GM12878 (cell line): ENCODE measurements around the gene RCC1. TPM values are rescaled to one million over a fixed set of nuclear protein-coding genes. Genes with fewer than 3 reads are reported as not detected.
"Not testable (repeated sequence)": the region's sequence is repeated elsewhere in the genome, so short reads cannot be mapped to it uniquely, and the experiment has no call there.

Experiments used
- ATAC-seq: fragments of 200-7000 bp; cut with Tn5 transposase; 3 replicates; pipeline ENCODE4 v1.9.1; 2020; ENCODE audit warnings: mild to moderate bottlenecking, moderate library complexity
- BruUV-seq: library from RNA; stranded (reverse); fragments of 400-500 nt; replicated peaks from 2 replicates; lab custom pipeline; 2021; lab: Mats Ljungman, UMichigan
- CTCF ChIA-PET: fragments of 300-600 bp; sonication (Branson Sonifier 250); formaldehyde crosslinking; extraction: SDS; loops from one replicate; lab custom pipeline; 2021; ENCODE audit warnings: inconsistent platforms; lab: Yijun Ruan, JAX
- POLR2A ChIA-PET: fragments of 350-600 bp; formaldehyde crosslinking; extraction: SDS; loops from one replicate; lab custom pipeline; 2021; ENCODE audit warnings: inconsistent platforms; lab: Charles Lee
- RAD21 ChIA-PET: fragments of 300-600 bp; sonication (Branson Sonifier 250); formaldehyde crosslinking; loops from one replicate; lab custom pipeline; 2023; ENCODE audit warnings: antibody characterized with exemption; ENCODE audit not compliant: unreplicated experiment; lab: Charles Lee
- SMC1A ChIA-PET: fragments of 300-600 bp; sonication (Branson Sonifier 250); formaldehyde crosslinking; loops from one replicate; lab custom pipeline; 2023; ENCODE audit not compliant: unreplicated experiment, uncharacterized antibody; lab: Charles Lee
- DNase-seq: peaks from one replicate; pipeline ENCODE4 v3.0.0-alpha.2; 2011; ENCODE audit warnings: low read depth, low spot score
- FAIRE-seq: peaks from 3 replicates; lab custom pipeline; 2011; peaks lifted over from hg19 to GRCh38; lab: Jason Lieb, UNC
- H2AFZ ChIP-seq: 2 replicates; pipeline ENCODE4 v1.6.0; 2011; ENCODE audit warnings: low read depth, low read length, control low read depth; ENCODE audit not compliant: control insufficient read depth
- H3K27ac ChIP-seq: 2 replicates; pipeline ENCODE4 v1.5.1; 2011; ENCODE audit warnings: control low read depth; ENCODE audit not compliant: control insufficient read depth, insufficient read depth
- H3K27me3 ChIP-seq, 2 experiments: replicated peaks in 1 of 2; 2 replicates each; pipeline versions ENCODE4 v1.6.0 to v1.6.1; 2011; ENCODE audit warnings: low read length in 1 of 2; ENCODE audit not compliant: control insufficient read depth in 2 of 2, insufficient read depth in 2 of 2
- H3K36me3 ChIP-seq, 2 experiments: 2 replicates each; pipeline ENCODE4 v1.5.1; 2011; ENCODE audit warnings: low read length in 1 of 2; ENCODE audit not compliant: control insufficient read depth in 2 of 2, insufficient read depth in 2 of 2
- H3K4me1 ChIP-seq: 2 replicates; pipeline ENCODE4 v1.6.1; 2011; ENCODE audit warnings: mild to moderate bottlenecking, low read length, moderate library complexity, mixed read lengths; ENCODE audit not compliant: control insufficient read depth, insufficient read depth
- H3K4me2 ChIP-seq: 2 replicates; pipeline ENCODE4 v1.6.0; 2011; ENCODE audit warnings: control low read depth; ENCODE audit not compliant: control insufficient read depth, insufficient read depth
- H3K4me3 ChIP-seq: fragments of 200-600 bp; sonication (generic); 2 replicates; pipeline ENCODE4 v1.5.1; 2016
- H3K79me2 ChIP-seq: 2 replicates; pipeline ENCODE4 v1.6.0; 2011; ENCODE audit warnings: low read length; ENCODE audit not compliant: control insufficient read depth, insufficient read depth
- H3K9ac ChIP-seq: 2 replicates; pipeline ENCODE4 v1.8.0; 2011; ENCODE audit warnings: low read length, control low read depth, mixed read lengths; ENCODE audit not compliant: control insufficient read depth, insufficient read depth
- H3K9me3 ChIP-seq: replicated peaks from 3 replicates; pipeline ENCODE4 v1.5.1; 2011; ENCODE audit warnings: mild to moderate bottlenecking, low read length; ENCODE audit not compliant: control insufficient read depth, insufficient read depth
- H4K20me1 ChIP-seq: 2 replicates; pipeline ENCODE4 v1.6.0; 2011; ENCODE audit not compliant: control insufficient read depth, insufficient read depth
- CBFB ChIP-seq: IDR thresholded peaks from 2 replicates; pipeline ENCODE4 v1.6.1; 2016; ENCODE audit warnings: antibody characterized with exemption, low read depth
- EGR1 ChIP-seq, 2 experiments: IDR thresholded peaks; 1 replicate in 1 of 2; 2 replicates in 1 of 2; pipeline ENCODE4 v1.6.1; 2011 to 2012; ENCODE audit warnings: low read depth in 2 of 2, low read length in 2 of 2, borderline replicate concordance in 1 of 2, mild to moderate bottlenecking in 1 of 2, moderate library complexity in 1 of 2
- JUNB ChIP-seq: IDR thresholded peaks from 2 replicates; pipeline ENCODE4 v1.6.1; 2016; ENCODE audit warnings: antibody characterized with exemption, mild to moderate bottlenecking
- JUND ChIP-seq: IDR thresholded peaks from 2 replicates; pipeline ENCODE4 v1.6.1; 2012; ENCODE audit warnings: low read depth, mild to moderate bottlenecking, low read length, improper control_type of control experiment, moderate library complexity
- KDM1A ChIP-seq: fragments of 200-600 bp; sonication (generic); IDR thresholded peaks from 2 replicates; pipeline ENCODE4 v1.6.1; 2016; ENCODE audit warnings: borderline replicate concordance
- MYC ChIP-seq: IDR thresholded peaks from 2 replicates; pipeline ENCODE4 v1.6.1; 2011; ENCODE audit warnings: mild to moderate bottlenecking, low read length, moderate library complexity, inconsistent platforms; ENCODE audit not compliant: insufficient read depth, insufficient replicate concordance, insufficient read length, severe bottlenecking
- PAX8 ChIP-seq: fragments of 450-650 bp; IDR thresholded peaks from 2 replicates; pipeline ENCODE4 v1.6.1; 2017; ENCODE audit warnings: mild to moderate bottlenecking, moderate library complexity
- RBBP5 ChIP-seq: fragments of 200-600 bp; sonication (generic); conservative IDR thresholded peaks from 2 replicates; pipeline ENCODE4 v1.6.1; 2016
- RELA ChIP-seq: fragments of 450-650 bp; IDR thresholded peaks from 2 replicates; pipeline ENCODE4 v1.8.0; 2014; ENCODE audit warnings: borderline replicate concordance; ENCODE audit not compliant: partially characterized antibody
- STAT1 ChIP-seq: fragments of 450-650 bp; conservative IDR thresholded peaks from 2 replicates; pipeline ENCODE4 v1.6.1; 2014; ENCODE audit warnings: antibody characterized with exemption, mild to moderate bottlenecking
- whole genome bisulfite sequencing: methylation state at CpG from one replicate; pipeline ENCODE4 v1.1.6; 2016; ENCODE audit warnings: low lambda C conversion rate; ENCODE audit not compliant: insufficient replicate concordance, insufficient coverage; ENCODE audit errors: missing lambda C conversion rate; 5-methylcytosine and 5-hydroxymethylcytosine counted together
- in situ Hi-C: fragments of 300-500 bp; cut with MboI; formaldehyde crosslinking; loops from 9 replicates; pipeline ENCODE4 v1.14.3; 2018; ENCODE audit warnings: mixed read lengths
- intact Hi-C: fragments of 100-400 bp; cut with micrococcal nuclease; formaldehyde crosslinking; loops from one replicate; pipeline ENCODE4 v1.14.2; 2022; ENCODE audit not compliant: unreplicated experiment
- polyA plus RNA-seq, 11 experiments: library from polyadenylated mRNA; depleted of rRNA in 4 of 11; unstranded in 6 of 11; stranded (reverse) in 5 of 11; fragments of >200 nt; fragmentation: Nextera tagmentation in 4 of 11; fragmentation: Illumina TruSeq in 1 of 11; extraction: Ambion mirVana in 4 of 11; extraction: Trizol in 1 of 11; gene quantifications; 1 replicate in 1 of 11; 2 replicates in 10 of 11; pipeline versions ENCODE4 v1.2.1 to v1.2.3, GENCODE V29; 2011 to 2016; ENCODE audit warnings: inconsistent platforms in 2 of 11, missing spikeins in 2 of 11, low read depth in 1 of 11
- total RNA-seq, 4 experiments: library from RNA; depleted of rRNA in 3 of 4; stranded (reverse); fragments of >200 nt in 3 of 4; fragmentation: Illumina TruSeq in 1 of 4; extraction: Trizol in 1 of 4; gene quantifications; 2 replicates each; pipeline versions ENCODE4 v1.2.1 to v1.2.3, GENCODE V29; 2013 to 2021
- TF ChIP-seq, protein P1 (sequence below): fragments of 450-650 bp; IDR thresholded peaks from 2 replicates; pipeline ENCODE4 v1.6.1; 2017; ENCODE audit warnings: antibody characterized with exemption, mild to moderate bottlenecking, moderate library complexity
- TF ChIP-seq, protein P2 (sequence below): IDR thresholded peaks from 2 replicates; pipeline ENCODE4 v1.6.1; 2011; ENCODE audit warnings: mild to moderate bottlenecking, low read depth, low read length, moderate library complexity; ENCODE audit not compliant: insufficient replicate concordance

The RCC1 gene
- total and polyA plus RNA-seq, 10 of the 15 experiments (the other 5 are each of a cell fraction or from before 2014, with no cell fraction given), result 8.3 to 99.4 (median 74.6) TPM

DNA sequence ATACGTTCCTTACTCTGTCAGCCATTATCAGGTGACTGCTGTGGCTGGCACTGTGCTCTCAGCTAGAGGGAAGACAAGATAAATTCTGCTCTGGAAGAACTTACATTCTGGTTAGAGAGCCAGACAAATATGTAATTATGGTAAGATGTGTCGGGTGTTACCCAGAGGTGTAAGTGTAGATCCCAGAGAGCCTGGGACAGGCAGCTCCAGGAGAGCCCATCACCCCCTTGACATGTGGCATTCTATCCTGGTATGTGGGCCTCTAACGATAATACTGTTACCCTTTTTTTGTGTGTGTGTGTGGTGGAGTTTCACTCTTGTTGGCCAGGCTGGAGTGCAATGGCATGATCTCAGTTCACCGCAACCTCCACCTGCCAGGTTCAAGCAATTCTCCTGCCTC is 66.1 kb downstream of the RCC1 start (continued):
- TF ChIP-seq JUNB, result no peak

DNA sequence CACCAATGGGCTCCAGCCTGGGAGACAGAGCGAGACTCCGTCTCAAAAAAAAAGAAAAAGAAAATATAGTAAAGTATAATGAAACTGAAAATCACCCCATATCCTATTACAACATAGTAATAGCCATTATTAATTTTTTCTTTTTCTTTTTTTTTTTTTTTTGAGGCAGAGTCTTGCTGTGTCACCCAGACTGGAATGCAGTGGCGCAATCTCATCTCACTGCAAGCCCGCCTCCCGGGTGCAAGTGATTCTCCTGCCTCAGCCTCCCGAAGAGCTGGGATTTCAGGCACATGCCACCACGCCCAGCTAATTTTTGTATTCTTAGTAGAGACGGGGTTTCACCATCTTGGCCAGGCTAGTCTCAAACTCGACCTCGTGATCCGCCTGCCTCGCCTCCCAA is 67.0 kb downstream of the RCC1 start:
- H3K79me2 ChIP-seq, H3K27me3 ChIP-seq, H4K20me1 ChIP-seq, DNase-seq, H3K4me2 ChIP-seq, H3K4me3 ChIP-seq, H3K4me1 ChIP-seq, BruUV-seq, CTCF ChIA-PET, FAIRE-seq, intact Hi-C loops, SMC1A ChIA-PET, H2AFZ ChIP-seq, H3K9me3 ChIP-seq, H3K27ac ChIP-seq, H3K9ac ChIP-seq, RAD21 ChIA-PET, in situ Hi-C loops, ATAC-seq: not testable (repeated sequence)
- peaks cover 6 to 20% of the 10 kb centered on the region in 2 experiments for H3K36me3 ChIP-seq
- 92% methylated on average over 11 of the region's 12 CpGs for WGBS
- POLR2A ChIA-PET, result interaction anchor here (0.6 to 0.7 kb wide), 2 partner anchors 18 to 267 kb away, joined by 3 to 5 read pairs; no protein-coding TSS in a partner anchor

DNA sequence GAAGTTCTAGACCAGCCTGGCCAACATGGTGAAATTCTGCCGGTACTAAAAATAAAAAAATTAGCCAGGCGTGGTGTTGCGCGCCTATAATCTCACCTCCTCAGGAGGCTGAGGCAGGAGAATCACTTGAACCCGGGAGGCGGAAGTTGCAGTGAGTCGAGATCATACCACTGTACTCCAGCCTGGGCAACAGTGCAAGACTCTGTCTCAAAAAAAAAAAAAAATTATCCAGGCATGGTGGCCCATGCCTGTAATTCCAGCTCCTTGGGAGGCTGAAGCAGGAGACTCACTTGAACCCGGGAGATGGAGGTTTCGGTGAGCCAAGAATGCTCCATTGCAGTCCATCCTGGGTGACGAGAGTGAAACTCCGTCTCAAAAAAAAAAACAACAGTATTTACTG is 67.7 kb downstream of the RCC1 start:
- H2AFZ ChIP-seq, result no peak overlapping the region
- no peaks in the 10 kb centered on the region for H3K9me3 ChIP-seq
- ChIA-PET POLR2A (interaction anchor here (0.6 kb wide), 1 partner anchor 220 kb away, joined by 3 read pairs; no protein-coding TSS in a partner anchor), SMC1A (interaction anchor here (0.7 kb wide), 1 partner anchor 17 kb away, joined by 3 read pairs; no protein-coding TSS in a partner anchor), RAD21 (no interaction called here), CTCF (no interaction called here)
- H3K4me2 ChIP-seq, result no peak overlapping the region
- ATAC-seq (no peak), DNase-seq (no peak), FAIRE-seq (no peak)
- no TSS peak for BruUV-seq
- H3K4me1 ChIP-seq, result peaks cover 6% of the 10 kb centered on the region
- 97% methylated on average over 11 of the region's 11 CpGs for WGBS
- no peaks in the 10 kb centered on the region for H3K27me3 ChIP-seq
- in situ Hi-C loops, result no loop called here
- H3K9ac ChIP-seq, result no peak overlapping the region
- intact Hi-C loops, result no loop called here
- no peak overlapping the region for H3K4me3 ChIP-seq
- peaks cover 4% of the 10 kb centered on the region for H3K79me2 ChIP-seq
- H3K27ac ChIP-seq, result no peak overlapping the region
- no peaks in the 10 kb centered on the region for H4K20me1 ChIP-seq
- H3K36me3 ChIP-seq, result peaks cover 9 to 25% of the 10 kb centered on the region in 2 experiments
- TF ChIP-seq MYC (no peak), STAT1 (no peak), KDM1A (no peak), CBFB (no peak), PAX8 (no peak), JUND (no peak), RELA (no peak), RBBP5 (no peak), EGR1 (IDR thresholded peaks at IDR 0.05; ENCODE audit: borderline replicate concordance in 1 of 2, low read depth in 2 of 2, low read length in 2 of 2) (no peak)
- TF ChIP-seq, protein P1, sequence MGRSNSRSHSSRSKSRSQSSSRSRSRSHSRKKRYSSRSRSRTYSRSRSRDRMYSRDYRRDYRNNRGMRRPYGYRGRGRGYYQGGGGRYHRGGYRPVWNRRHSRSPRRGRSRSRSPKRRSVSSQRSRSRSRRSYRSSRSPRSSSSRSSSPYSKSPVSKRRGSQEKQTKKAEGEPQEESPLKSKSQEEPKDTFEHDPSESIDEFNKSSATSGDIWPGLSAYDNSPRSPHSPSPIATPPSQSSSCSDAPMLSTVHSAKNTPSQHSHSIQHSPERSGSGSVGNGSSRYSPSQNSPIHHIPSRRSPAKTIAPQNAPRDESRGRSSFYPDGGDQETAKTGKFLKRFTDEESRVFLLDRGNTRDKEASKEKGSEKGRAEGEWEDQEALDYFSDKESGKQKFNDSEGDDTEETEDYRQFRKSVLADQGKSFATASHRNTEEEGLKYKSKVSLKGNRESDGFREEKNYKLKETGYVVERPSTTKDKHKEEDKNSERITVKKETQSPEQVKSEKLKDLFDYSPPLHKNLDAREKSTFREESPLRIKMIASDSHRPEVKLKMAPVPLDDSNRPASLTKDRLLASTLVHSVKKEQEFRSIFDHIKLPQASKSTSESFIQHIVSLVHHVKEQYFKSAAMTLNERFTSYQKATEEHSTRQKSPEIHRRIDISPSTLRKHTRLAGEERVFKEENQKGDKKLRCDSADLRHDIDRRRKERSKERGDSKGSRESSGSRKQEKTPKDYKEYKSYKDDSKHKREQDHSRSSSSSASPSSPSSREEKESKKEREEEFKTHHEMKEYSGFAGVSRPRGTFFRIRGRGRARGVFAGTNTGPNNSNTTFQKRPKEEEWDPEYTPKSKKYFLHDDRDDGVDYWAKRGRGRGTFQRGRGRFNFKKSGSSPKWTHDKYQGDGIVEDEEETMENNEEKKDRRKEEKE, result no peak
- TF ChIP-seq, protein P2, sequence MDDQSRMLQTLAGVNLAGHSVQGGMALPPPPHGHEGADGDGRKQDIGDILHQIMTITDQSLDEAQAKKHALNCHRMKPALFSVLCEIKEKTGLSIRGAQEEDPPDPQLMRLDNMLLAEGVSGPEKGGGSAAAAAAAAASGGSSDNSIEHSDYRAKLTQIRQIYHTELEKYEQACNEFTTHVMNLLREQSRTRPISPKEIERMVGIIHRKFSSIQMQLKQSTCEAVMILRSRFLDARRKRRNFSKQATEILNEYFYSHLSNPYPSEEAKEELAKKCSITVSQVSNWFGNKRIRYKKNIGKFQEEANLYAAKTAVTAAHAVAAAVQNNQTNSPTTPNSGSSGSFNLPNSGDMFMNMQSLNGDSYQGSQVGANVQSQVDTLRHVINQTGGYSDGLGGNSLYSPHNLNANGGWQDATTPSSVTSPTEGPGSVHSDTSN, result no peak
